Right ventricle myocardium inferior (tissue), 1 donor: ENCODE data around the gene C2. TPM values are rescaled to one million over a fixed set of nuclear protein-coding genes. Genes with fewer than 3 reads are reported as not detected.
"Not testable (repeated sequence)": the region's sequence is repeated elsewhere in the genome, so short reads cannot be mapped to it uniquely, and the experiment has no call there.

Experiments used
- ATAC-seq: fragments of 200-7000 bp; cut with Tn5 transposase; one replicate; pipeline ENCODE4 v1.9.1; 2020; ENCODE audit warnings: mild to moderate bottlenecking, moderate library complexity
- DNase-seq: peaks from one replicate; pipeline ENCODE4 v3.0.0; 2021; ENCODE audit errors: missing footprints
- intact Hi-C: fragments of 100-400 bp; cut with DNase I; formaldehyde crosslinking; loops from one replicate; pipeline ENCODE4 v1.11.0; 2022
- total RNA-seq: library from RNA; stranded (reverse); fragmentation: NEBNext Ultra II Directional; extraction: Animal tissue kit (Norgen Biotek cat#: 25700); gene quantifications from one replicate; pipeline ENCODE4 v1.2.1, GENCODE V29; 2021
- donor health status: DM: no; HTN: yes; CAD: no; lungs with severe emphysema.

The C2 gene
- total RNA-seq, 1 donor from 2014 or later = 8.9 TPM

- DNase-seq (no peak), ATAC-seq (no peak)
- intact Hi-C loops = no loop called here
Observed at GRCh38 chr6:31915351-31915750, 12.2 kb upstream of the C2 start.

GRCh38 chr6:31915756-31916155 lies 11.8 kb upstream of the C2 start:
- DNase-seq = no peak

GRCh38 chr6:31918069-31918720 lies 9.3 kb upstream of the C2 start:
- ATAC-seq (no peak), DNase-seq (no peak)
- intact Hi-C loops = no loop called here

More at GRCh38 chr6:31915756-31916155, 11.8 kb upstream of the C2 start:
- intact Hi-C loops = no loop called here
- ATAC-seq = no peak

- no peak for DNase-seq
- intact Hi-C loops = no loop called here
- ATAC-seq = no peak
Observed at GRCh38 chr6:31919624-31920303, 7.8 kb upstream of the C2 start.

- intact Hi-C loops = no loop called here
- no peak for DNase-seq
- no peak for ATAC-seq
Observed at GRCh38 chr6:31920811-31921210, 6.7 kb upstream of the C2 start.

- intact Hi-C loops = no loop called here
- ATAC-seq (no peak), DNase-seq (no peak)
Observed at GRCh38 chr6:31922942-31923341, 4.6 kb upstream of the C2 start.

- ATAC-seq (no peak), DNase-seq (no peak)
- intact Hi-C loops = no loop called here
Observed at GRCh38 chr6:31927863-31928671, 550 bp downstream of the C2 start.

- ATAC-seq (no peak), DNase-seq (no peak)
- intact Hi-C loops = no loop called here
Observed at GRCh38 chr6:31928672-31928939, 1.1 kb downstream of the C2 start.

GRCh38 chr6:31930962-31931361 lies 3.4 kb downstream of the C2 start:
- ATAC-seq = no peak
- intact Hi-C loops = no loop called here
- DNase-seq = no peak

- ATAC-seq, DNase-seq, intact Hi-C loops: not testable (repeated sequence)
Observed at GRCh38 chr6:31932137-31932536, 4.6 kb downstream of the C2 start.

- no peak for ATAC-seq
- intact Hi-C loops = no loop called here
Observed at GRCh38 chr6:31933537-31933936, 6.0 kb downstream of the C2 start.

GRCh38 chr6:31935021-31935420 lies 7.5 kb downstream of the C2 start:
- ATAC-seq (no peak), DNase-seq (no peak)
- intact Hi-C loops = no loop called here

More at GRCh38 chr6:31933537-31933936, 6.0 kb downstream of the C2 start:
- no peak for DNase-seq

GRCh38 chr6:31935823-31936222 lies 8.3 kb downstream of the C2 start:
- intact Hi-C loops = no loop called here
- DNase-seq = no peak
- ATAC-seq = no peak

- no peak for ATAC-seq
- intact Hi-C loops = no loop called here
- peak; percentile 17 for DNase-seq
Observed at GRCh38 chr6:31940256-31940664, 12.7 kb downstream of the C2 start.

GRCh38 chr6:31943742-31944141 lies 16.2 kb downstream of the C2 start:
- intact Hi-C loops = no loop called here
- DNase-seq (peak; percentile 23), ATAC-seq (no peak)

GRCh38 chr6:31945154-31945506 lies 17.6 kb downstream of the C2 start:
- intact Hi-C loops = no loop called here
- ATAC-seq (no peak), DNase-seq (peak; percentile 22)

GRCh38 chr6:31945507-31946369 lies 18.2 kb downstream of the C2 start, which contains the start of gene CFB:
TSS of gene CFB (plus strand) at chr6:31946095. CDS start at chr6:31946222, 127 bp downstream.
- intact Hi-C loops = no loop called here
- peak; percentile 88 for ATAC-seq
- peak; percentile 85 for DNase-seq

- no peak for ATAC-seq
- DNase-seq = peak; percentile 11
- intact Hi-C loops = no loop called here
Observed at GRCh38 chr6:31946370-31946885, 18.9 kb downstream of the C2 start.
